ENCODE results near the gene DOK6. TPM values are rescaled to one million over a fixed set of nuclear protein-coding genes. Genes with fewer than 3 reads are reported as not detected.
"Not testable (repeated sequence)": the region's sequence is repeated elsewhere in the genome, so short reads cannot be mapped to it uniquely, and the experiment has no call there.

The DOK6 gene
- total and polyA plus RNA-seq, 10 of the 15 experiments (the other 5 are each of a cell fraction or from before 2014, with no cell fraction given): 0.01 to 0.09 (median 0.04) TPM; not detected in 4

GRCh38 chr18:69858897-69859296 lies 458.2 kb downstream of the DOK6 start (continued):
- no peak for TF ChIP-seq SMAD1 (IDR thresholded peaks at IDR 0.05; ENCODE audit: low read depth, partially characterized antibody)
- TF ChIP-seq TBL1XR1 (IDR thresholded peaks at IDR 0.05; ENCODE audit: low read depth, low read length): no peak
- TF ChIP-seq HDAC2 (IDR thresholded peaks at IDR 0.05): no peak
- TF ChIP-seq ZNF384 (IDR thresholded peaks at IDR 0.05; ENCODE audit: borderline replicate concordance, low read depth, low read length): no peak
- no peak for TF ChIP-seq BMI1 (IDR thresholded peaks at IDR 0.05; ENCODE audit: borderline replicate concordance)
- no peak for TF ChIP-seq MEF2B (IDR thresholded peaks at IDR 0.05; ENCODE audit: partially characterized antibody, poor library complexity, severe bottlenecking)

GRCh38 chr18:69864802-69865201 lies 464.1 kb downstream of the DOK6 start:
- BruUV-seq (replicated peaks); H3K27me3 ChIP-seq (replicated peaks in 1 of 2; ENCODE audit: control insufficient read depth in 2 of 2, insufficient read depth in 2 of 2, low read length in 1 of 2); H3K4me1 ChIP-seq (ENCODE audit: control insufficient read depth, insufficient read depth, low read length); H3K4me2 ChIP-seq (ENCODE audit: control insufficient read depth, insufficient read depth); H2AFZ ChIP-seq (ENCODE audit: control insufficient read depth, low read depth, low read length); in situ Hi-C loops (cut with MboI); H3K9me3 ChIP-seq (replicated peaks; ENCODE audit: control insufficient read depth, insufficient read depth, low read length); FAIRE-seq; H3K4me3 ChIP-seq; POLR2A ChIA-PET; H3K36me3 ChIP-seq (ENCODE audit: control insufficient read depth in 2 of 2, insufficient read depth in 2 of 2, low read length in 1 of 2); DNase-seq (ENCODE audit: low read depth, low spot score); H3K9ac ChIP-seq (ENCODE audit: control insufficient read depth, insufficient read depth, low read length); H3K79me2 ChIP-seq (ENCODE audit: control insufficient read depth, insufficient read depth, low read length); H4K20me1 ChIP-seq (ENCODE audit: control insufficient read depth, insufficient read depth): not testable (repeated sequence)
- ChIA-PET SMC1A (ENCODE audit: uncharacterized antibody, unreplicated experiment) (interaction anchor here (0.9 to 5.1 kb wide), 7 partner anchors 9 to 221 kb away, joined by 3 to 46 read pairs (median 4); no protein-coding TSS in a partner anchor), RAD21 (ENCODE audit: unreplicated experiment) (interaction anchor here (1.0 to 1.8 kb wide), 3 partner anchors 18 to 33 kb away, joined by 3 to 7 read pairs (median 4); no protein-coding TSS in a partner anchor), CTCF (interaction anchor here (1.7 kb wide), 1 partner anchor 34 kb away, joined by 5 read pairs; no protein-coding TSS in a partner anchor)
- 14% methylated on average over 6 of the region's 6 CpGs for WGBS (ENCODE audit: insufficient coverage, insufficient replicate concordance, low lambda C conversion rate, missing lambda C conversion rate)
- ATAC-seq: peak; percentile 95
- intact Hi-C loops (cut with micrococcal nuclease; ENCODE audit: unreplicated experiment): loop anchor here (2.0 kb wide), 2 partner anchors 22 to 32 kb away; no protein-coding TSS in a partner anchor
- H3K27ac ChIP-seq (ENCODE audit: control insufficient read depth, insufficient read depth): peak overlapping the region; percentile 50; the same call in 1 of the 2 replicates
- TF ChIP-seq IKZF2 (IDR thresholded peaks at IDR 0.05) (peak; percentile 56 to 60; a peak in 3 of 4 replicates), DPF2 (IDR thresholded peaks at IDR 0.05) (peak; percentile 65), MTA2 (IDR thresholded peaks at IDR 0.05; ENCODE audit: low read depth) (peak; percentile 95), CREM (IDR thresholded peaks at IDR 0.05; ENCODE audit: low read depth) (peak; percentile 64), BMI1 (IDR thresholded peaks at IDR 0.05; ENCODE audit: borderline replicate concordance) (peak; percentile 58; the same call in 1 of the 2 replicates), BHLHE40 (IDR thresholded peaks at IDR 0.05; ENCODE audit: borderline replicate concordance in 1 of 2, low read depth in 2 of 2, low read length in 1 of 2) (peak in 1 of 2 experiments; percentile 39; a peak in 1 of 4 replicates), ZBED1 (IDR thresholded peaks at IDR 0.05; ENCODE audit: borderline replicate concordance) (peak; percentile 39; the same call in 1 of the 2 replicates), NBN (IDR thresholded peaks at IDR 0.05) (0 out of 2 replicates have a peak, but pooled peaks have one; percentile 36), EED (IDR thresholded peaks at IDR 0.05; ENCODE audit: low read depth) (peak; percentile 74; the same call in 1 of the 2 replicates), NR2F1 (conservative IDR thresholded peaks at IDR 0.05) (peak; percentile 87), NFIC (IDR thresholded peaks at IDR 0.05; ENCODE audit: low read depth, low read length) (peak; percentile 70; the same call in 1 of the 2 replicates), IKZF1 (conservative IDR thresholded peaks at IDR 0.05) (peak; percentile 62), EP300 (IDR thresholded peaks at IDR 0.05; ENCODE audit: borderline replicate concordance in 1 of 2, control insufficient read depth in 1 of 2, low read depth in 2 of 2, low read length in 2 of 2) (peak in 1 of 2 experiments; percentile 40; a peak in 2 of 4 replicates), FOXM1 (IDR thresholded peaks at IDR 0.05; ENCODE audit: low read depth, low read length) (peak; percentile 65; the same call in 1 of the 2 replicates), ATF7 (IDR thresholded peaks at IDR 0.05; ENCODE audit: low read depth) (peak; percentile 73), PKNOX1 (IDR thresholded peaks at IDR 0.05) (peak; percentile 36; the same call in 1 of the 2 replicates), MEF2B (IDR thresholded peaks at IDR 0.05; ENCODE audit: partially characterized antibody, poor library complexity, severe bottlenecking) (peak; percentile 37), RUNX3 (IDR thresholded peaks at IDR 0.05; ENCODE audit: low read length) (peak; percentile 52)
- TF ChIP-seq, protein P1, sequence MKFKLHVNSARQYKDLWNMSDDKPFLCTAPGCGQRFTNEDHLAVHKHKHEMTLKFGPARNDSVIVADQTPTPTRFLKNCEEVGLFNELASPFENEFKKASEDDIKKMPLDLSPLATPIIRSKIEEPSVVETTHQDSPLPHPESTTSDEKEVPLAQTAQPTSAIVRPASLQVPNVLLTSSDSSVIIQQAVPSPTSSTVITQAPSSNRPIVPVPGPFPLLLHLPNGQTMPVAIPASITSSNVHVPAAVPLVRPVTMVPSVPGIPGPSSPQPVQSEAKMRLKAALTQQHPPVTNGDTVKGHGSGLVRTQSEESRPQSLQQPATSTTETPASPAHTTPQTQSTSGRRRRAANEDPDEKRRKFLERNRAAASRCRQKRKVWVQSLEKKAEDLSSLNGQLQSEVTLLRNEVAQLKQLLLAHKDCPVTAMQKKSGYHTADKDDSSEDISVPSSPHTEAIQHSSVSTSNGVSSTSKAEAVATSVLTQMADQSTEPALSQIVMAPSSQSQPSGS (IDR thresholded peaks at IDR 0.05; ENCODE audit: low read length): peak; percentile 53; the same call in 1 of the 2 replicates
